GM21423 (cell line): Measurements from ENCODE around the gene FNDC5.

Source experiments
- ATAC-seq: cut with Tn5 transposase; IDR thresholded peaks from one replicate; pipeline ENCODE4 v1.9.1; 2021; ENCODE audit warnings: mild to moderate bottlenecking, moderate library complexity; ENCODE audit not compliant: unreplicated experiment

The FNDC5 gene

DNA sequence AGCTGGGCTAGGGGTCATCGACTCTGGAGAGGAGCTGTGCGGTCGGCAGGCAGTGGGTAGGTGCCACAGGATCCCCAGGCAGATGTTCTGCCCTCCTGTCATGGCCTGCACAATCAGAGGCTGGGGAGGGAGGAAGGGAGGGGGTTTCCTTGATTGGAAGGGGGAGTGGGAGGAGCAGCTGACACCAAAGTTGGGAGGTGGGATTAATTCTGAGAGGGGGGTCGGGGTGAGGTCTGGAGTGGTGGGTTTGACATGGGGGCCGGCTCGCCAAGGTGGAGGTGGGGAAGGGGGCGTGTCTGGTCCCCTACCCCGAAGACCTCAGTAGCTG, 14.9 kb upstream of the FNDC5 start:
- ATAC-seq = no peak

DNA sequence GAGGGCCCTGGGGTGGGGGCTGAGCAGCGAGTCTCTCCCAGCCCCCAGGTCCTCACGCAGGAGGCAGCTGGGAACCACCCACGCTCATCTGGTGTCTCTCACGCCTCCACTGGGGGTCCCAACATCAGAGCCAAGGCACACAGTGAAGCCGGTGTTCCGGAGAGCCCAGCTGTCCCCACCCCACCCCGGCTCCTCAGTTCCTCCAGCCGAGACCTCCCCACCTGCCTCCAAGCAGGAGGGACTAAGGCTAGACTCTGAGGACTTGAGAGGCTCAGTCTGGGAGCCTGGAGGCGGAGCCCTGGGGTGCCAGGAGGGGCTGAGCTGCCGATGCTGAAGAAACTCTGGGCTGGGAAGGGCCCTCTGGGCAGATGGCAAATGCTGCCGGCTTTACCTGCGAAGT, 14.0 kb upstream of the FNDC5 start:
- ATAC-seq = no peak

DNA sequence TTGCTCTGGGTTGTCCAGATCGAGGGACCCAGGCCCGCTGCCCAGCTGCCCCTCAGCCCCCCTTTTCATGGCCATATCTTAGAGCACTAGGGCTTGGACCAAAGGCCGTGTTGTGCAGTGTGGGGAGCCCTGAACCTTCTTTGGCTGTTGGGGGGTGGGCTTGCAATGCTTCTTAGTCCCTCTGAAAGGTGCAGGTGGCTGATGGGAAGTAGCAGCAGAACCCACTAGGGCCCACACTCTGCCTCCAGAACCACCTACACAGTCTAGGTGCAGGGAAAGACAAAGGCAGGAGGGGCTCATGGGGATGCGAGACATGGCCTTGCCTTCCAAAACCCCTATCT, 13.3 kb upstream of the FNDC5 start:
- no peak for ATAC-seq

DNA sequence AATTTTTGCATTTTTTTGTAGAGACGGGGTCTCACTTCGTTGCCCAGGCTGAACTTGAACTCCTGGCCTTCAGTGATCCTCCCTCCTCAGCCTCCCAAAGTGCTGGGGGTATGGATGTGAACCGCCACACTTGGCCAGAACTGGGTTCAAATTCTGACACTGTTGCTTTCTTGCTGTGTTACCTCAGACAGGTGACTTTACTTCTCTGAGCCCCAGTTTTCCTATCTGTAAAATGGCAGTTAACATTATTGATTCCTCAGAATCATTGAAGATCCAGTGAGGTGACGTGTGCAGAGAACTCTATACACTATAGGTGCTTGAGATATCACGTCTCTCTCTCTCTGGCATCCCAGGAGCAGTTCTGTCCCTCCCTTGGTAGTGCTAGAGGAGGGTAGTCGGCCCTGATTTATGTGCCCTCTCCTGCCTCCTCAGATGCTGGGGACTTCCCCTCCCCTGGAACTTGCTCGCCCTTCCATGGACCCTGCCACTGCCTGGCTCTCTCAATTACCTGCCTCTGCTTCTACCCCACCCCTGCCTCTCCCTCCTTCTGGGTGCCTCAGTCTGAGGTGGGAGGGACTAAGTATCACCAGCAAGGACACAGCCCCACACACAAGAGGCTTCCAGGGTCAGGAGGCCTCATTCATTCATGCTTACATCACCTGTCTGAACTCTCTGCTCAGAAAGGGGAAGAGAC, 12.8 kb upstream of the FNDC5 start:
- ATAC-seq = no peak

DNA sequence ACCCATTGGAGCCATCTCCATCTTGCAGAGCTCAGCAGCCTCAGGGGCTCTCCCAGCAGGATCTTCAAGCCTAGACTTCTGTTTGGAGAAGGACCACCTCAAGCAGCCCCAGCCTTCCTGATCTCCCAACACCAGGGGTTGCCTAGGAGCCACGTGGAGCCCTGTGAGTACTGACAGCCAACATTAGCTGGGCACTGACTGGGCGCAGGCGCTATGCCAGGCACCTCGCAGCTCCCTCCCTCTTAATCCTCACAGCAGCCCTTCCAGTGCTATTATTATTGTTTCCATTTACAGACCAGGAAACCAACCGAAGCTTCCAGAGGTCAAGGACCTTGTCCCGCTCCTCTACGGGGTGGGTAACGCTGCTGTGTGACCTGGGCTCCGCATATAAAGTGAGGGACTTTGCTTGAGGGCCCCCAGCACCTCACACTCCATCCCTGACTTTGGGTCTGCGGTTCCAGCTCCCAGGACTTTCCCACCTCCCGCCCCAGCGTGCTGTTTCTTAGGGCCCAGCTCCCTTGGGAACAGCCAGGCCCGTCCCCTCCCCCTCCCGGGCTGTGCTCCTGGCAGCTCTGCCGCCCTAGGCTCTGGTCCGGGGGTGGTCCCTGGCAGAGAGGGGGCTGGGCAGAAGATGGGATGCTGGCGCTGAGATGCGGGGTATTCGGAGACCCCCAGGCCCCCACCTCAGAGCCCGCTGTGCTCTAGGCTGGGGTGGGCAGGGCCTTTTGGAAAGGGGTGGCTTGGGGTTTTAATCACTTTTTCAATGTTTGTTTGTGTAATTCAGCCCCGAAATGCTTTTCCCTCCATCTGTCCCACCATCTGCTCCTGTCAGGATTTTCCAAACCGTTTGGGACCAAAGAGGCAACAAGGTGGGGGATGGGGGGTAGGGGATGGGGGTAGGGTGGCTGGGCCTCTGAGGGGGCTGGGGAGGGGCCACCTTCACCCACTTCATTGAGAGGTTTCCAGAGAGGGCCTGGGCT, 11.4 kb upstream of the FNDC5 start:
- no peak for ATAC-seq

DNA sequence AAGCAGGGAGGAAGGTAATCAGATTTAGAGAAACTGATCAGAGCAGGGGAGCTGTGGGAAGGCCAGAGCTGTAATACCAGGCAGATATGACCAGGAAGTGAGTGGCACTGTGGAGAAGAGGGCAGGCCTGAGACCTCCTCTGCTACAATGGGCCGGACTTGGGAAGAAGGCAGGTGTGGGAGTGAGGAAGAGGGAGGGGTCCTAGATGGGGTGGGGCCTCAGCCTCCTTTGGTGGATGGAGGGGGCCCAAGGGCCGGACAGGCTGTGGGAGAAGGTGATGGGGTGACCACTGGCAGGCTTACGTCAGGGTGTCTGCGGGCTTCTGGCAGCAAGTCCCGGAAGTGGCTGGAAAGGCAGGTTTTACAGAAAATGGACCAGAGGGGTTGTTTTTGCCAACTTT, 10.6 kb upstream of the FNDC5 start:
- no peak for ATAC-seq

DNA sequence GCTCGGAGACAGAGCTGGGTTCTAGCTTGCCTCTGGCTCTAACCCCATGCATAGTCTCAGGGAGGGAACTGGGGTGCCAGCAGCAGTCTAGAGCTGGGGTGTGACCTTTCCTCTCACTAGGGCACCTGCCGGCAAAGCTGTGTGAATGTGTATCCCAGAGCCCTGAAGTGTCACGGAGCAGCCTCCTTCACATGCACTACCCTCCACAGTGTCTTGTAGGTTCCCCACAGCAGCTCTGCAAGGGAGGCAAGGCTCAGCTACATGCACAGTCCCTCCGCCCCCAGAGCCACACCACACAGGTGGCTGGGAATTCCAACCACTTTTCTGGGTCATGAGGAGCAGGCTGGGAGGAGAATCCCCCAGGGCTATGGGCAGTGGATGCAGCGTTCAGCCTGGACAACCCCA, 7.9 kb upstream of the FNDC5 start:
- ATAC-seq = no peak

DNA sequence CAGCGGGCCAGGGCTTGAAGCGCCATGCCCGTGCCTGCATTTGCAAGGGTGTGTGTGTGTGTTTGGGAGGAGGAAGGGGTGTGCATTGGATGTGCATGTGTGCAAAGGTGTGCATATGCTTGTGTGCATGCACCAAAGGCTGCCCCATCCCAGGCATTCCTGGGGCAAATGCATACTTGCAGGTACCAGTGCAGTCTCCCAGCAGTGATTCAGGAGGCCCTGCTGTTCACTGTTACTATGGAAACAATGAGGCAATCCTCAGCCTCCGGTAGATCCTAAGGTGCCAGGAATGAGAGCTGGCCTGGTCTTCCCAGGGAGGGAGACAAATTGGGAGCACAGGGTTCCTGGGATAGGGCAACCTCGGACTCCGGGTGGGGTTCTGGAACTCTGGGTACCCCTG, 7.5 kb upstream of the FNDC5 start:
- no peak for ATAC-seq

DNA sequence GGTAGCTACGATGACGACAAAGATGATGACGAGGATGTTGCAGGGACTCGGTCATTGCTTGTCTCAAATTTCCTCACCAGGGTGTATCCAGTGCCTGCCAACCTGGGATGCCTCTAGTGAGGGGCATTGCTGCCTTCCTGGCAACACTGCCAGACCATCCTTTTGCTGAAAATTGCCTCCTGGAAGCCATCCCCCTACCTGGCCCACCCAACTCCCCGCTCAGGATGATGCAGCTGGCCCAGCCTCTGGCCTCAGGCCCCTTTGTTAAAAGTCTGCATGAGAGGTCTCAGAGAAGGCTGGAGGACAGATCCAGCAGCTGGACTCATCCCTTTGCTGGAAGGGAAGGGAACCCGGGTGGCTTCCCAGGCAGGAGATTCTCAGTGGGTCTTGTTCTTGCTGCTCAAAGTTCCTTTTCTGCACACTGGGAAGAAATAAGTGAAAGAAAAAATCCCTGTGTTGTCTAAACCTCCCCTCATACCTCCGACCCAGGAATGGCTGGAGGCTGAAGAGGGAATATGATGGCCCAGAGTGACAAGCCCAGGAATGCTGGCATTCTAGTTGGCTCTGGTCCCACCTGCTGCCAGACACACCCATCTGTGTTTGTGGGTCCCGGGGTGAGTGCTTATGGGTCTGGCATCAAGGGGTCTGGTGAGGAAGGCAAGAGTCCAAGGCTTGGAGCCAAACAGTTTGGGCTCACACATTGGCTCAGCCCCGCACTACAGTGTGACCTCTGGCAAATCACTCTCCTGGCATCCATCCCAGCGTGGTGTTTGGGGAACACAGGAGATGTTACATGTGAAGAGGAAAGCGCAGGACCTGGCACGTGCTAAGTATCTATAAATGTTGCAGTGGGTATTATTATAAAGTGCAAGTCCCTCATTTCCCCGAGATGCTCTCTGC, 6.7 kb upstream of the FNDC5 start:
- no peak for ATAC-seq

DNA sequence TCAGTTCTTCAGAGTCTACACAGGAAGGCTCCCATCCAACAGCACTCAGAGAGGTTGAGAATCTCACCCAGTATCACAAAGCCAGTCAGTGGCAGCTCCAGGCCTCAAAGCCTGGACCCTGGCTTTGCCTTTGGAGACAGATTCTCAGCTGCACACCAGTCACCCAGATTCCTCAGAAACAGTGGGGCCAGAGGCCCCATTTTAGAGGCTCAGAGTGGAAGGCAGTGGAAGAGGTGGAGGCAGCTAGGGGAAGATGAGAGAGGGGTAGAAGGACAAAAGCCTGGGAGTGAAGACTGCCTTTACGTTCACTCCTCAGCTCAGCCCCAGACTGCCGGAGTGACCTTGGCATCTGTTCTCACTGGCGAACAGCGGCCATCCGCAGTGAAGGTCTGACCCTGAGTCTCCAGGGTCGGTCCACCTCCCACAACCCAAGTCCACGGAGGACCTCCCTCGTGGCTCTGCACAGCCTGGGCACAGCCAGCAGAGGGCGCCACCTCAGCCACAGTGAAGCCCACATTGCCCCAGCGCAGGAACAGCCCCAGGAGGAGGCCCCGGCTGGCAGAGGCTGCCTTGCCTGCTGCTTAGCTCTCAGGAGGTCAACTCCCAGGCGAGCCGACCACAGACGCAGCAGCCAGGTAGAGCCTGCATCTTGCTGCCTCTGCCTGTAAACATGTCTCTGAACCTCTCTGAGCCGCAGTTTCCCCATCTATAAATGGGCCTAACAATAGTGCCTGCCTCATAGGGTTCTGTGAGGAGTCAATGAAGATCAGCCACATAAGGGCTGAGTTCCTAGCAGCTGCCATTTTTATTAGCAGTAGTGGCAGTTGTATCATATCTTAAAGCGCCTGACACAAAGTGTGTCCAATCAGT, 5.9 kb upstream of the FNDC5 start:
- no peak for ATAC-seq

DNA sequence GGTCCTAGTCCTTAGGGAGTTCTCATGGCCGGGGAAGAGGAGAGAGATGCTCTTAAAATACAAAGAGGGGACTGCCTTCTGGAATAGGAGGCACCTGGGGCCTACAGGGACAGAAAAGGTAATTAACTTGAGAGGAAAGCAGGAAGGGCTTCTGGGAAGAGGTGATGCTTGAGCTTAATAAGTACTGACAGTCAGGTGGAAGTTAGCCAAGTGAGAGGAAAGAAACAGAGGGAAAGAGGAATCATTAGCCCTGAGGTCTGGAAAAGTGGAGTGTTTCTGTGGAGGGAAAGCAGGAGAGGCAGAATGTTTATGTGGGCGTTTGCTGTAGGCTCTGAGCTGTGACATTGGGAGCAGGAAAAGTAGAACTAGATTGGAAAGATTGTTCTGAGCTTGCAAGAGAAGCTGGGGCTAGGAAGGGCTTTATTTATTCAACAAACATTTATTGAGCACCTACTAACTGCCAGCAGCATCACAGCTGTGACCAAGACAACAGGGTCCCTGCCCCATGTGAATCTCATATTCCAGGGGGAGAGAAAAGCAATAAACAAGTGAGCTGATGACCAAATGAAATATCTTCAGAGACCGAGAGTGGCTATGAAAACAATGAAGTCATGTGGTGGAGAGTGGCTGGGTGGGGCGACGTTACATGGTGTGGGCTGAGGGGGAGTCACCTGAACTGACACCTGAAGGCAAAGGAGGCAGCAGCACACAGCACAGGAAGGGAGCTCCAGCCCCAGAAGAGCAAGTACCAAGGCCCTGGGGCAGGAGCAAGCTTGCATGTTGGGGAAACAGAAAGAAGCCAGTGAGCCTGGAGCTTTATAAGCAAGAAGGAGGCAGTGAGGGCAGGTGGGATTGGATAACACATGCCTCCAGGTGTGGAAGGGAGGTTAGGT, 4.4 kb upstream of the FNDC5 start:
- no peak for ATAC-seq

DNA sequence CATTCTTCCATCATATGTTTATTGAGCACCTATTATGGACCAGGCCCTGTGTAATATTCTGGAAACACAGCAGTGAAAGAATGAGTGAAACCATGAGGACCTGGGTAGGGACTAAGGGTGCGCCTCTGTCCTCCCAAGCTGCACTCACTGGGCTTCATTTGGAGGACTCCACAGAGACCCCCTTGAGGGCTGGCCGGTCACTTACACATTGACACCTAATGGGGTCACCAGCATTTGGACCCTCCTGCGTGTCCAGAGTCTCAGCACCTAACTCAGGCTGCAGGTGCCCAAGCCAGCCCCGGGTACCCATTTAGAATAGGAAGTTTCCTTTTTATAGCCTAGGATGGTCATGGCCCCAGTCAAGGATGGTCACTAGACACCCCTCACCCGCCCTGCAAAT, 2.8 kb upstream of the FNDC5 start:
- no peak for ATAC-seq

DNA sequence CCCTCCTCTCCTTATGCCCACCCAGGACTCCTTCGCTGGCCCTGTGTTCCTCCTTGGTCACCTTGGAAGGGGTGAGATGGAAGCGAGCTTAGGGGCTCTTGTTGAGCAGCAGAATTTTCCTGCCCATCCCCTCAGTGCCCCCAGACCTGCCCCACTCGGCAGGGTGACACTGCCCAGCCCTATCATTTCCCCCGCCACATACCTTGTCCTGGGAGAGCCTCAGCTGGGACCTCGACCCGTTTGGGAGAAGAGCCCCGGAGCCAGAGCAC, 1.4 kb upstream of the FNDC5 start:
- no peak for ATAC-seq

DNA sequence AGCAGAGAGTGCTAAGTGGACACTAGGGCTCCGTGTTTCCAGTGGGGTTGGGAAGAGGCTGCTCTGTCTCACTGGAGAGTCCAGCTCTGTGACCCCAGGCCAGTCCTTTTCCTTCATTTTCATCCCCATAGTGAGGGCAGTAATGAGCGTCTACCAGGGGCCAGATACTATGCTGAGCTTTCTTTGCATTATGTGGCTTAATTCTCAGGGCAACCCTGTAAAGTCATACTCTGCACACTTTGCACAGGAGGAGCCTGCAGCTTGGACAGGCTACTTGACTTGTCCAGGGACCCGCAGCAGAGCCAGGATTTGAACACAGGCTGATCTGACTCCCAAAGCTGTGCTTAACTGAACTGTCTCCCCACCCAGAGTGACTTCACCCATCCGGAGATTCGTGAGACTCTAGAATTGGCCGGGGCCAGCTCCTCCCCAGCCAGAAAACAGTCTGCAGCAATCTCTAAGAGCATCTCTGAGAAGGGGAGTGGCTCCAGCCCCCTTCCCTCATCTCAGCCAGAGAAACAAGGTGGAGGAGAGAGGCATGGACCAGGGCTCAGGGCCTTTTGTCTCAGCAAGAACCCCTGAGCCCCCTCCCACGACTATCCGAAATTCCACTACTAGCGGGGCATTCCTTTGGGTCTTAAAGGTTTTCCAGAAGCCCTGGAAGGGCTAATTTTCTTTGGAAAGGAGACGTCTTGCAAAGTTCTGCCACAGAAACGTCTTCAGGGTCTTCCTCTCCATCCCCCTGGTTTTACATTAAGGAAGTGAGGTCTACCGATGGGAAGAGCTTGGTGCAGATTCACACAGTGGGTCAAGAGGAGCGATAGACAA, 866 bp upstream of the FNDC5 start:
- no peak for ATAC-seq

DNA sequence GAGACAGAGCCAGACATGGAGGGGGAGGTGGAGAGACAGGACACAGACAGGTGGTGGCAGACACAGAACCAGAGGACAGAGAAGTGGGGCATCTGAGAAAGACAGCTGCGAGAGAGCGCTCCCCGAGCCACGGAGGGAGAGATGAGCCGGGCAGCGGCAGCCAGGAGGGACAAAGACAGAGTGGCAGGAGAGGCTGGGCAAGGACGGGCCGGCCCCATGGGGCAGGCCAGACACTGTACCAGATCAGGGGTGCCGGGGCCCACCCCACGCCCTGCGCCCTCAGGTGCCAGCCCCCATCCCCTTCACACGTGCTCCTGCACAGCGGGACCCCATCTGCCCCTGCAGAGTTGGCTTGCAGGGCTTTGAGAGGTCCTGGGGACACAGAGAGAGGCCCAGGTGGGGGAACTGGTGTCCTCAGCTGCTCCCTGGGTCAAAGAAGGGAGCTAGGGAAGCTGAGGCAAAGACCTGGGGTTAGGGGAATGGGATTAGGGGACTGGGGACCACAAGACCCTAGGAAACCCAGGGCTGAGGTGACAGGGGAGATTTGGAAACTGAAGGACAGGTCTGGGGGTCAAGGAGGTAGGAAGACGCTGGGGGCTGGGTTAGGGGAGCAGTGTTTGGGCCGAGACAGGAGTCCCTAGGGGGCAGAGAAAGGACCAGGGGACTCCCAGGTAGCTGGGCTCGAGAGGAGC, 643 bp downstream of the FNDC5 start:
- no peak for ATAC-seq

DNA sequence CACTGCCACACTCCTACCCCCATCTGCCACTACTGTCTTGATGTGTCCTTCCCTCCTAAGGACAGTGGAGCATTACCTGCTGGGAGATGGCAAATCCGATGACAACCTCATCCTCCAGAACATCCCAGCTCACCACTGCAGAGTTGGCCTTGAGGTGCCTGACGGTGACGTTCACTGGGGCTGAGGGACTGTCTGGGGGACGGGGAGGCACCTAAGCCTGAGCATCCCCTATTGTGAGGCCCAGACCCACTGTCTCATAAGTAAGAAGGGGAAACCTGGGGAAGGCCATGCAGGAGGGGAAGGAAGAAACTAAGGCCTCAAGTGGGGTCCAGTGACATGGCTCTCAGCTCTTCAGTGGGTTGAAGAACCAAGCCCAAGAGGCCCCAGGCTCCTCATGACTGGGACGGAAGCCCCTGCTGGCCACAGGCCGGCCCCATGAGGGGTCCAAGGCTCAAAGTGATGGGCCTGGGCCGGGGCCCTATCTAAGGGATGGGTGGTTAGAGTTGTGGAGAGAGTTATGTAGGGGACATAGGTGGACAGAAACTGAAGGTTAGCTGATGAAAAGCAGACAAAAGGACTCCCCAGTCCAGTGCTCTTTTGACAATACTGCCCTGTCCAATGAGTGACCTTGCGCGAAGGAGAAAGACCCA, 1.8 kb downstream of the FNDC5 start:
- ATAC-seq = no peak

DNA sequence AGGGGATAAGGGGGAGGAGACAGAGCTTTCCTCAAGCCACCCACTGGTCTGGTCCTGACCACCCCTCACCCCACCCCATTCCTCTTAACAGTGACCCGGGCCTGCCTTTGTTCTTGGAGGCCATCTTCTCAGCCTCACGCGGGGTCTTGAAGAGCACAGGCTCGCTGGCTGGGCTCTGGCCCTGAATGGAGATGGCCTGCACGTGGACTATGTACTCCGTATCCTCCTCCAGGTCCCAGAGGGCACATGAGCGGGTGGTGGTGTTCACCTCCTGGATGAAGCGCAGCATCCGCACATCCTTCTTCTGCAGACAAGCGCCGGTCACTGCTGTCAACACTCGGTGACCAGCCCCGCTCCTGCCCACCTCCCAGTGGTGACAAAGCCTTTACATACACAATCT, 2.6 kb downstream of the FNDC5 start:
- ATAC-seq = no peak

DNA sequence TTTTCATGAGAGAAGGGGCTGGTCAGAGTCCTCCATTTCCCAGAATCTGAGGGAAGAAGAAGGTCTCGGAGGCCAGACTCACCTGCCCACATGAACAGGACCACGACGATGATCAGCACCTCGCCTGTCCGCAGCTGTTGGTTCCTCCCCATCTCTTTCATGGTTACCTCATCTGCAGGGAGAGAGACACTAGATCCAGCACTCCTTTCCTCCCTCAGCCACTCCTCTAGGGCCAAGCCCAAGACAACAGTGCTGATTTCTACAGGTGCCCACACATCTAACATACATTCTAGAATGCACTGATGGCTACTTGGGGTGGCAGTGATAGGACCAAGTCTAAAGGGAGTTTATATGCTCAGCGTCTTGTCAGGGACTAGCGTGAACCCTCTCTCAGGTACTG, 3.0 kb downstream of the FNDC5 start:
- ATAC-seq = no peak
